ENCODE measurements around the gene ITPK1.

DNA sequence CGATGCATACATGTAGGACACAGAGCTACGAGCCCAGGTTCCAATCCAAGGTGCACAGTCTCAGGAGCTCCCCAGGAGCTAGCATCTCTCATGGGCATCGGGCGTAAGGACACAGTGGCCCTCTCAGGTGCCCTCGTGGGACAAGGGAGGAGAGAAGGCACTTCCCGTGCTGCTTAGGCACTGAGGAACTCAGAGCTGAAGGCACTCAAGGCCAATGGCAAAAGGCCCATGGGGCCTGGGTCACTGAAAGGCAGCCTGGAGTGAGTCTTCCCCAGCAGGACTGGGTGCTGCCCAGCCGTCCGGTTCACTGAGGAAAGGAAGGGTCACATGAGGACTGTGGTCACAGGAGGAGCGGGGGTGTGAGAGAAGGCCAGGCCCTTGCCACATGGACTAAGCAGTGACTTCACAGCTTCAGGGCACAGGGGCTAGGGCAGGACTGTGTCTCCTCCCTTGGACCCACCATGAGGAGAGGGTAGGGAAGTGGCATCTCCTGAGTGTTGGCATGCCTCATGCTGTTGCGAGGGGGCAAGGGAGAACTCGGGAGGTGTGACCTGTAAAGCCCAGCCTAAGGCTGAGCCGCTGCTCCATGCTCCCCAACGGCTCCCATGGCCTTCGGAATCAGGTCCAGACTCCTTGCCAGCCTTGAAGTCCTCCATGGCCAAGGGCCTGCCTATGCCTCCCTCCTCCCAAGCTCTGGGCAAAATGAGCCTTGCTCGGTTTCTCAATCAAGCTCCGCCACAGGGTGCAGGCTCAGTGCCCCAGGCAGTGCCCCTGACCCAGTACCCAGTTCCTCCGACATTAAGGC, 141.0 kb downstream of the ITPK1 start:
- TF ChIP-seq, protein P1, sequence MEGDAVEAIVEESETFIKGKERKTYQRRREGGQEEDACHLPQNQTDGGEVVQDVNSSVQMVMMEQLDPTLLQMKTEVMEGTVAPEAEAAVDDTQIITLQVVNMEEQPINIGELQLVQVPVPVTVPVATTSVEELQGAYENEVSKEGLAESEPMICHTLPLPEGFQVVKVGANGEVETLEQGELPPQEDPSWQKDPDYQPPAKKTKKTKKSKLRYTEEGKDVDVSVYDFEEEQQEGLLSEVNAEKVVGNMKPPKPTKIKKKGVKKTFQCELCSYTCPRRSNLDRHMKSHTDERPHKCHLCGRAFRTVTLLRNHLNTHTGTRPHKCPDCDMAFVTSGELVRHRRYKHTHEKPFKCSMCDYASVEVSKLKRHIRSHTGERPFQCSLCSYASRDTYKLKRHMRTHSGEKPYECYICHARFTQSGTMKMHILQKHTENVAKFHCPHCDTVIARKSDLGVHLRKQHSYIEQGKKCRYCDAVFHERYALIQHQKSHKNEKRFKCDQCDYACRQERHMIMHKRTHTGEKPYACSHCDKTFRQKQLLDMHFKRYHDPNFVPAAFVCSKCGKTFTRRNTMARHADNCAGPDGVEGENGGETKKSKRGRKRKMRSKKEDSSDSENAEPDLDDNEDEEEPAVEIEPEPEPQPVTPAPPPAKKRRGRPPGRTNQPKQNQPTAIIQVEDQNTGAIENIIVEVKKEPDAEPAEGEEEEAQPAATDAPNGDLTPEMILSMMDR (IDR thresholded peaks at IDR 0.05): no peak
- TF ChIP-seq POLR2A (IDR thresholded peaks at IDR 0.05): no peak
- TF ChIP-seq EP300 (IDR thresholded peaks at IDR 0.05; ENCODE audit: low read depth): no peak
- no peak for TF ChIP-seq POLR2AphosphoS5 (IDR thresholded peaks at IDR 0.05)

Measured in transverse colon (tissue), 4 donors.